ENCODE data around the gene MARK3. TPM values are rescaled to one million over a fixed set of nuclear protein-coding genes. Genes with fewer than 3 reads are reported as not detected.
A peak's percentile ranks its signal among the peaks of the same experiment; 100 is the strongest.

MARK3 gene
- total RNA-seq, 1 donor from 2014 or later = 123 TPM

- intact Hi-C loops (cut with DNase I) = no loop called here
- DNase-seq (ENCODE audit: missing footprints) (no peak), ATAC-seq (no peak)
Measured at GRCh38 chr14:103360548-103360947, 24.7 kb upstream of the MARK3 start.

- no peak for DNase-seq (ENCODE audit: missing footprints)
- intact Hi-C loops (cut with DNase I) = no loop called here
- ATAC-seq = no peak
Measured at GRCh38 chr14:103361867-103362266, 23.3 kb upstream of the MARK3 start.

- ATAC-seq (no peak), DNase-seq (ENCODE audit: missing footprints) (no peak)
- intact Hi-C loops (cut with DNase I) = no loop called here
Measured at GRCh38 chr14:103362780-103363179, 22.4 kb upstream of the MARK3 start.

DNA sequence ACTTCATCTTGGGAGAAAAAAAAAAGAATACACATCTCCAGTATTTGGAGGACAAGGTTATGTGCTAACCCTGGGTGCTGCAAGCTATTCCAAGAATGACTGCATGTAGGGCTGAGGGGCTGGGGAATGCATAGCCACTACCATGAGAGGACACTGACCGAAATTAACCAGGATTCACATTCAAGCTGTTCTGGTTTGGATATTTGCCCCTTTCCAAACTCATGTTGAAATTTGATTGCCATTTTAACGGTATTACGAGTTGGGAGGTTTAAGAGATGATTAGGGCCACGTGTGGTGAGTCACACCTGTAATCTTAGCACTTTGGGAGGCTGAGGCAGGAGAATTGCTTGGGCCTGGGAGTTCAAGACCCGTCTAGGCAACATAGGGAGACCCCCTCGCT, 18.5 kb upstream of the MARK3 start:
- DNase-seq (ENCODE audit: missing footprints) = no peak
- intact Hi-C loops (cut with DNase I) = no loop called here
- ATAC-seq = no peak

GRCh38 chr14:103367995-103368394, 17.2 kb upstream of the MARK3 start:
- no peak for ATAC-seq
- DNase-seq (ENCODE audit: missing footprints) = no peak
- intact Hi-C loops (cut with DNase I) = no loop called here

DNA sequence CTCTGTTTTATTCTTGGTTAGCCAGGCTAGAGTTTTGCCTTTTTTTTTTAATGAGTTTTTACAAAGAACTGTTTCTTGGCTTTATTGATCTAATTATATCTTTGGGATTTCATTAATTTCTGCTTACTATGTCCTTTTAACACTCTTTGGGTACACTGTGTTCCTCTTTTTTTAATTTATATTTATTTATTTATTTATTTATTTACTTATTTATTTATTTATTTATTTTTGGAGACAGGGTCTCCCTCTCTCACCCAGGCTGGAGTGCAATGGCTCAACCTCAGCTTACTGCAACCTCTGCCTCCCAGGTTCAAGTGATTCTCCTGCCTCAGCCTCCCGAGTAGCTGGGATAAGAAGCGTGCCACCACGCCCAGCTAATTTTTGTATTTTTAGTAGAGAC, 15.1 kb upstream of the MARK3 start:
- intact Hi-C loops (cut with DNase I) = no loop called here
- no peak for ATAC-seq
- no peak for DNase-seq (ENCODE audit: missing footprints)

- intact Hi-C loops (cut with DNase I) = no loop called here
- no peak for ATAC-seq
- no peak for DNase-seq (ENCODE audit: missing footprints)
Measured at GRCh38 chr14:103372017-103372416, 13.2 kb upstream of the MARK3 start.

- ATAC-seq (no peak), DNase-seq (ENCODE audit: missing footprints) (no peak)
- intact Hi-C loops (cut with DNase I) = no loop called here
Measured at GRCh38 chr14:103372552-103373304, 12.5 kb upstream of the MARK3 start.

DNA sequence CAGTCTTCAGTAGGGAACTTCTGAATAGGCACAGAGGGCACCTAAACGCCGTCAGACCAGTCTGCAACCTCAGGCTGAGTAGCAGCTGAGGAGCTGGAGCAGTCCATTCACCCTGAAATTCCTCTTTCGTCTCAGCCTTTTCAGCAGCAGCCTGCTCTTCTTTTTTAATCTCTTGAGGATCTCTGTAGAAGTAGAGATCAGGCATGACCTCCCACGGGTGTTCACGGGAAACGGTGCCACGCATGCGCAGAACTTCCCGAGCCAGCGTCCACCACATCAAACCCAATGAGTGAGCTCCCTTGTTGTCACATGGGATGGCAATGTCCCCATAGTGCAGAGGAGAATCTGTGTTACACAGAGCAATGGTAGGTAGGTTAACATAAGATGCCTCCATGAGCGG, 11.1 kb upstream of the MARK3 start:
- ATAC-seq (no peak), DNase-seq (ENCODE audit: missing footprints) (no peak)
- intact Hi-C loops (cut with DNase I) = no loop called here

GRCh38 chr14:103377522-103378037, 7.6 kb upstream of the MARK3 start:
- intact Hi-C loops (cut with DNase I) = no loop called here
- DNase-seq (ENCODE audit: missing footprints) = no peak

DNA sequence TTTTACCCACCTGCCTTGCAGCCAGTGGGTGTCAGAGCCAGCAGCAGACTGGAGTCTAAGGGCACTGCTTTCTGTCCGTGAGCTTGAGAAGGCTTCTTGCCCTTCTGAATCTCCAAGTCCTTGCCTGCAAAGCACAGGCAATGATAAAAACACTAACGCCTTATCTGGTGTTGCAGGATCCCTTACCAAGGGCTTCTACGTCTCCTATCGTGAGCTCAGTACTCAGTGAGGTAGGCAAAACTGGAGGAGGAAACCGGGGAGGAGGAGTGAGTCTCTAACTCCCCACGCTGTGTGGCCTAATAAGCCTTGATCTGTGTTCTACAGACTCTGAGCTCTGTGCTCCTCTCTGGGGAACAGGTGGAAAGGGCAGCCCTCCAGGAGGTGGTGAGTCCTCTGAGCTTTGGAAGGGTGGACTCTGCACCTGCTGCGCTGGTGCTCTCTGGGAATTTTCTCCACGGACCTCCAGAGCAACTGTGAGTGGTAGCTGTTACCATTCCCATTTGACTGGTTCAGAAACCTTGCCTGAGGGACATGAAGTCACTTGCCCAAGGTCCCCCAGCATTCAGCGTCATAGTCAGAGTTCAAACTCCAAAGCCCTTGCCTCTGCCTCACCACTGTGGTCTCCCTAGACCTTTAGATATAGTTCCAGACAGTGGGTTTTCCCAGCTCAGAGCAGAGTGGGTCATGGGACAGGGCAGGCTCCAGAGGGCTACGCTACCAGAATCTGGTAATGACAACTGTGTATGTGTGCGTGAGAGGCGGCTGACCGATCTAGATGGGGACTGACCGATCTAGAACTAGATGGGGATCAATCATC, 7.0 kb upstream of the MARK3 start:
- DNase-seq (ENCODE audit: missing footprints) = no peak
- peak; percentile 26 for ATAC-seq
- intact Hi-C loops (cut with DNase I) = no loop called here

More at GRCh38 chr14:103377522-103378037, 7.6 kb upstream of the MARK3 start:
- no peak for ATAC-seq

- DNase-seq (ENCODE audit: missing footprints) (no peak), ATAC-seq (no peak)
- intact Hi-C loops (cut with DNase I) = no loop called here
Measured at GRCh38 chr14:103380719-103381377, 4.4 kb upstream of the MARK3 start.

GRCh38 chr14:103382376-103382775, 2.8 kb upstream of the MARK3 start:
- ATAC-seq = no peak
- DNase-seq (ENCODE audit: missing footprints) = no peak
- intact Hi-C loops (cut with DNase I) = no loop called here

GRCh38 chr14:103384450-103385151, 614 bp upstream of the MARK3 start:
- DNase-seq (ENCODE audit: missing footprints) (no peak), ATAC-seq (peak; percentile 26)
- intact Hi-C loops (cut with DNase I) = loop anchor here (2.0 kb wide), 1 partner anchor 50 kb away; the partner anchor contains the start of gene EIF5

DNA sequence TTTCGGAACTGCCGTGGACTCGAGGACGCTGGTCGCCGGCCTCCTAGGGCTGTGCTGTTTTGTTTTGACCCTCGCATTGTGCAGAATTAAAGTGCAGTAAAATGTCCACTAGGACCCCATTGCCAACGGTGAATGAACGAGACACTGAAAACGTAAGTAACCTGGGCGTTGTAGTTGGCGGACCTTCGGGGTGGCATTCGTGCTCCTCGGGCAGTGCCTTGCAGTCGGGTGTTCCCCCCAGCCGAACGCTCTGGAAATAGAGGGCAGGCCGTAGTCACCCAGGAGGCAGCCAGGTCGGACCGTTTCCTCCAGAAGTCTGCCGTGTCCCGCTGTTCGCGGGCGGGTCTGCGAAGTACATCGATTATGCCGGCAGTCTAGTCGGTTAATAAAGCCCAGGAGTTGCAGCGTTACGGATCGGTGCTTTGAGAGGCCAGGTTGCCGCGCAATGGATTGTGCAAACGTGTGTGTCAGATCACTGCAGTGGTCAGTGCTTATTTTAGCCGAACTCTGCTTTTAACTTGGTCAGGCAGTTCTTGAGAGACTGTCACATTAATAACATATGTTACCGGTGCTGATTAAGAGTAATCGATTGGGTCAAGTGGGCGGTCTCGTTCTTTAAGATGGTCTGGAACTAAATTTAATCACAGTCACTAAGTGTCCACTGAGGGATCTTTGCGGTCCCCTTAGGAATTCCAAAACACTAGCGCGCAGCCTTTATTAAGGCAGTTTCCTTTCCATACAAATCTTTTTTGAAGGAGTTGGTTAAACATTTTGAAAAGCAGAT, 906 bp downstream of the MARK3 start:
- intact Hi-C loops (cut with DNase I) = loop anchor here (2.0 kb wide), 1 partner anchor 51 kb away; the partner anchor contains the start of gene EIF5
- ATAC-seq (no peak), DNase-seq (ENCODE audit: missing footprints) (no peak)

DNA sequence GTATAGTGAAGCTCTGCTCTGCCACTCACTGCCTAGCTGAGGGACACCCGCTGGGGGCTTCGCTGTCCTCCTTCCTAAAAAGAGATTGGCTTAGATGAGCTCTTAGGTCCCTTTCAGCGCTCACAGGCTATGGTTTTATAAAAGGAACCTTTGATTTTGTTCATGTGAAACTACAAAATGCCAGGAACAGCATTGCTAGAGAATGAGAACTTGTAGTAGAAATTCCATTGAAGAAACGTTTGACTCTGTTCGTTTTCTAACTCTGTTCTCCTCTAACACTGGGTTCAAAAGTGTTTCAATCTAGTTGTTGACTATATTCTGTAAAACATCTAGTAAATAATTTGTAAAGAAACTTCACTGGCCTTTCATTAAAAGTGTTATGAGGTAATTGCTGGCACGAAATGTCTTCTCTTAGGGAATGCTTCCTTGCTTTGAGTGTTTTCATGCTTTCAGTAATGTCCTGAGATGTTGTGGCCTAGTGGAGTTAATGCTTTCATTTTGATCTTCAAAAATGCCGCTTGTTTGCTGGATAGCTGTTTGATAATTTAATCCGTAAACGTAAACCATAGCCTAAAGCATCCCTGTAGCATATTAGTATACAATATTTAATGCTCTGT, 1.6 kb downstream of the MARK3 start:
- ATAC-seq (no peak), DNase-seq (ENCODE audit: missing footprints) (no peak)
- intact Hi-C loops (cut with DNase I) = no loop called here

- DNase-seq (ENCODE audit: missing footprints) (no peak), ATAC-seq (no peak)
- intact Hi-C loops (cut with DNase I) = no loop called here
Measured at GRCh38 chr14:103388664-103389063, 3.4 kb downstream of the MARK3 start.

DNA sequence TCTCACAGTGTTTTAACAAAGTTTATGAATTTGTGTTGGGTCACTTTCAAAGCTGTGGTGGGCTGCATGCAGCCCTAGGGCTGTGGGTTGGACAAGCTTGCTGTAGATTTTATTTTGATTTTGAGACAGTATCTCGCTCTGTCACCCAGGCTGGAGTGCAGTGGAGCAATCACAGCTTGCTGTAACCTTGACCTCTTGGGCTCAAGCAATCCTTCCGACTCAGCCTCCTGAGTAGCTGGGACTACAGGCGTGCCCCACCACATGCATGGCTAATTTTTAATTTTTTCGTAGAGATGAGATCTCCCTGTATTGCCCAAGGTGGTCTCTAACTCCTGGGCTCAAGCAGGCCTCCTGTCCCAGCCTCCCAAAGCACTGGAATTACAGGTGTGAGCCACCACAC, 5.4 kb downstream of the MARK3 start:
- intact Hi-C loops (cut with DNase I) = loop anchor here (5.0 kb wide), 2 partner anchors 37 to 57 kb away; no protein-coding TSS in a partner anchor
- DNase-seq (ENCODE audit: missing footprints) (no peak), ATAC-seq (no peak)

All from Right ventricle myocardium inferior (tissue), 1 donor.